Neural cell (in vitro differentiated cells): ENCODE data around the gene TRAF2. TPM values are rescaled to one million over a fixed set of nuclear protein-coding genes. Genes with fewer than 3 reads are reported as not detected.
"Not testable (repeated sequence)": the region's sequence is repeated elsewhere in the genome, so short reads cannot be mapped to it uniquely, and the experiment has no call there.

Experiments
- H2AFZ ChIP-seq: fragments of 200-600, 300-800 bp; sonication (generic), shearing (Covaris generic); 2 replicates; pipeline ENCODE4 v1.6.0; 2014; ENCODE audit warnings: low read depth, mild to moderate bottlenecking, antibody characterized with exemption, low read length, moderate library complexity
- H3F3A ChIP-seq: fragments of 200-600 bp; shearing (Covaris generic); 2 replicates; pipeline ENCODE4 v1.6.1; 2016; ENCODE audit warnings: mild to moderate bottlenecking, moderate library complexity, mixed read lengths, antibody characterized with exemption, low read length; ENCODE audit not compliant: insufficient read depth, poor library complexity, severe bottlenecking
- H3K27ac ChIP-seq: fragments of 200-600, 300-800 bp; sonication (generic), shearing (Covaris generic); 2 replicates; pipeline ENCODE4 v1.5.1; 2014; ENCODE audit warnings: mild to moderate bottlenecking, low read length, moderate library complexity
- H3K27me3 ChIP-seq: fragments of 300-800, 200-600 bp; sonication (generic), shearing (Covaris generic); 2 replicates; pipeline ENCODE4 v1.6.0; 2014; ENCODE audit warnings: mild to moderate bottlenecking, low read depth, low read length, moderate library complexity; ENCODE audit not compliant: insufficient read depth
- H3K36me3 ChIP-seq: fragments of 300-800, 200-600 bp; sonication (generic), shearing (Covaris generic); 2 replicates; pipeline ENCODE4 v1.5.1; 2014; ENCODE audit warnings: mild to moderate bottlenecking, antibody characterized with exemption, low read length, moderate library complexity; ENCODE audit not compliant: insufficient read depth
- H3K4me2 ChIP-seq: fragments of 300-800, 200-600 bp; sonication (generic), shearing (Covaris generic); 2 replicates; pipeline ENCODE4 v1.6.0; 2014; ENCODE audit warnings: mild to moderate bottlenecking, low read length
- H3K4me3 ChIP-seq: fragments of 300-800, 200-600 bp; sonication (generic), shearing (Covaris generic); 2 replicates; pipeline ENCODE4 v1.5.1; 2014; ENCODE audit warnings: mild to moderate bottlenecking, low read length, moderate library complexity
- H3K79me2 ChIP-seq: fragments of 200-600 bp; shearing (Covaris generic); replicated peaks from 2 replicates; pipeline ENCODE4 v1.6.0; 2014; ENCODE audit warnings: mild to moderate bottlenecking, low read length, moderate library complexity; ENCODE audit not compliant: insufficient read depth
- H3K9ac ChIP-seq: fragments of 300-800, 200-600 bp; sonication (generic), shearing (Covaris generic); 2 replicates; pipeline ENCODE4 v1.6.1; 2016; ENCODE audit warnings: mild to moderate bottlenecking, low read length, mixed read lengths
- H3K9me2 ChIP-seq: fragments of 200-600 bp; shearing (Covaris generic); 2 replicates; pipeline ENCODE4 v1.6.1; 2016; ENCODE audit warnings: mild to moderate bottlenecking, low read length, mixed read lengths; ENCODE audit not compliant: insufficient read depth
- H3K9me3 ChIP-seq: fragments of 200-600, 300-800 bp; sonication (generic), shearing (Covaris generic); 2 replicates; pipeline ENCODE4 v1.6.1; 2016; ENCODE audit warnings: mild to moderate bottlenecking, mixed run types, low read length, moderate library complexity, mixed read lengths
- H4K20me1 ChIP-seq: fragments of 200-600 bp; shearing (Covaris generic); 2 replicates; pipeline ENCODE4 v1.6.1; 2016; ENCODE audit warnings: mild to moderate bottlenecking, mixed run types; ENCODE audit not compliant: insufficient read depth
- CTCF ChIP-seq: fragments of 450-650 bp; IDR thresholded peaks from 2 replicates; pipeline ENCODE4 v1.5.1; 2014; ENCODE audit warnings: antibody characterized with exemption, mild to moderate bottlenecking, moderate library complexity; ENCODE audit not compliant: poor library complexity, severe bottlenecking
- EP300 ChIP-seq: fragments of 450-650 bp; conservative IDR thresholded peaks from 2 replicates; pipeline ENCODE4 v1.6.1; 2014; ENCODE audit warnings: antibody characterized with exemption, mild to moderate bottlenecking, moderate library complexity; ENCODE audit not compliant: poor library complexity, severe bottlenecking
- EZH2 ChIP-seq: fragments of 200-600, 300-800 bp; shearing (Covaris generic), sonication (generic); IDR thresholded peaks from 2 replicates; pipeline ENCODE4 v1.6.1; 2014; ENCODE audit warnings: antibody characterized with exemption, low read length, borderline replicate concordance, mild to moderate bottlenecking; ENCODE audit not compliant: insufficient read depth, poor library complexity, severe bottlenecking
- POLR2AphosphoS5 ChIP-seq: IDR thresholded peaks from 2 replicates; pipeline ENCODE4 v1.6.1; 2012
- RAD21 ChIP-seq: fragments of 450-650 bp; conservative IDR thresholded peaks from 2 replicates; pipeline ENCODE4 v1.6.1; 2014; ENCODE audit warnings: antibody characterized with exemption, mild to moderate bottlenecking, moderate library complexity
- SMC3 ChIP-seq: fragments of 450-650 bp; conservative IDR thresholded peaks from 2 replicates; pipeline ENCODE4 v1.6.1; 2014; ENCODE audit warnings: antibody characterized with exemption, mild to moderate bottlenecking, moderate library complexity; ENCODE audit not compliant: poor library complexity
- TAF1 ChIP-seq: IDR thresholded peaks from 2 replicates; pipeline ENCODE4 v1.6.1; 2012; ENCODE audit warnings: low read depth
- polyA plus RNA-seq: library from polyadenylated mRNA; depleted of rRNA; stranded (reverse); fragments of >200 nt; gene quantifications from 2 replicates; pipeline ENCODE4 v1.2.3, GENCODE V29; 2014

The TRAF2 gene
- polyA plus RNA-seq, 1 donor from 2014 or later: 14.6 TPM

- TF ChIP-seq CTCF: peak; percentile 50
- not testable (repeated sequence) for H3K9me2 ChIP-seq, H3K36me3 ChIP-seq, H3K27me3 ChIP-seq, H4K20me1 ChIP-seq, H3K27ac ChIP-seq, H3K9ac ChIP-seq, H3K79me2 ChIP-seq, H3K9me3 ChIP-seq, H2AFZ ChIP-seq, H3K4me2 ChIP-seq, H3F3A ChIP-seq
- peak overlapping the region; percentile 76 for H3K4me3 ChIP-seq
Measured at GRCh38 chr9:136843801-136844740, 42.2 kb upstream of the TRAF2 start.

GRCh38 chr9:136844761-136845464 lies 41.4 kb upstream of the TRAF2 start:
- Histone ChIP-seq H3F3A (no peaks in the 10 kb centered on the region), H3K79me2 (no peaks in the 10 kb centered on the region), H3K4me2 (no peak overlapping the region), H3K9ac (no peak overlapping the region), H3K9me2 (no peaks in the 10 kb centered on the region), H3K9me3 (no peaks in the 10 kb centered on the region), H3K27me3 (no peaks in the 10 kb centered on the region), H3K36me3 (no peaks in the 10 kb centered on the region), H2AFZ (no peak overlapping the region), H4K20me1 (no peaks in the 10 kb centered on the region), H3K27ac (no peak overlapping the region), H3K4me3 (no peak overlapping the region)
- TF ChIP-seq EZH2 (no peak), RAD21 (no peak), TAF1 (no peak), POLR2AphosphoS5 (no peak), CTCF (no peak), SMC3 (no peak), EP300 (no peak)
